ENCODE measurements around the gene NTMT1.

NTMT1 gene

DNA sequence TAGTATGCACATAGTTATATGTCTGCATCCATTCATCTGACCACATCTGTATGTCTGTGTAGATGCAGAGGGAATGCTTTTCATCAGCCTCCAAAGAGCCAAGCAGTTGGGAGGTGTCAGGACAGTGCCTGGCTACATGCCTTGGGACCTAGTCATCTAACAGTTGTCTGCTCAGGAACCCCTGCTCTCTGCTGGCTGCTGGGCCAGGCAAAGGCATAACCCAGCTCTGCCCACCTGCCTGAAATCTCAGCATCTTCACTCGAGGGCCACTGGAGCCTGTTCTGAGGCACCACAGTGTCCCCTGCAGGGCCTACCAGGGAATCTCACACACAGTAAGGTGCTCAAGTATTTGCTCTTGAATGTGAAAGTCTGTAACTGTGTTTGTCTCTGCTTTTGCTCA is 8.8 kb upstream of the NTMT1 start:
- peak; percentile 89 for DNase-seq
- Histone ChIP-seq H3K56ac (ENCODE audit: low read length) (no peak overlapping the region), H3K4me2 (ENCODE audit: low read length) (no peak overlapping the region), H2BK120ac (ENCODE audit: low read depth, low read length) (no peak overlapping the region), H2AK5ac (ENCODE audit: low read length) (no peak overlapping the region), H3K4ac (ENCODE audit: low read depth, low read length) (no peak overlapping the region), H3K4me1 (ENCODE audit: control insufficient read depth, low read depth, low read length) (no peaks in the 10 kb centered on the region), H3K79me2 (ENCODE audit: control insufficient read depth, insufficient read depth, low read length) (no peaks in the 10 kb centered on the region), H2BK15ac (replicated peaks; ENCODE audit: low read depth) (no peak overlapping the region), H3K23ac (ENCODE audit: low read length) (no peak overlapping the region), H3K27me3 (ENCODE audit: insufficient read depth, low read length, poor library complexity) (peaks cover 5% of the 10 kb centered on the region), H4K5ac (ENCODE audit: low read length) (no peak overlapping the region), H3K79me1 (ENCODE audit: low read length) (no peaks in the 10 kb centered on the region), H3K18ac (ENCODE audit: low read length) (no peak overlapping the region), H3K27ac (ENCODE audit: low read depth, low read length) (no peak overlapping the region), H2BK5ac (ENCODE audit: low read length) (no peak overlapping the region), H3K4me3 (ENCODE audit: low read length) (no peak overlapping the region), H3K36me3 (ENCODE audit: control insufficient read depth, insufficient read depth, low read length) (no peaks in the 10 kb centered on the region), H4K8ac (ENCODE audit: low read depth, low read length) (no peak overlapping the region), H3K9ac (ENCODE audit: low read length) (no peak overlapping the region)
- no CpG with 5 or more reads among the region's 1 CpG for WGBS (ENCODE audit: extremely low coverage, insufficient coverage, low lambda C conversion rate)

DNA sequence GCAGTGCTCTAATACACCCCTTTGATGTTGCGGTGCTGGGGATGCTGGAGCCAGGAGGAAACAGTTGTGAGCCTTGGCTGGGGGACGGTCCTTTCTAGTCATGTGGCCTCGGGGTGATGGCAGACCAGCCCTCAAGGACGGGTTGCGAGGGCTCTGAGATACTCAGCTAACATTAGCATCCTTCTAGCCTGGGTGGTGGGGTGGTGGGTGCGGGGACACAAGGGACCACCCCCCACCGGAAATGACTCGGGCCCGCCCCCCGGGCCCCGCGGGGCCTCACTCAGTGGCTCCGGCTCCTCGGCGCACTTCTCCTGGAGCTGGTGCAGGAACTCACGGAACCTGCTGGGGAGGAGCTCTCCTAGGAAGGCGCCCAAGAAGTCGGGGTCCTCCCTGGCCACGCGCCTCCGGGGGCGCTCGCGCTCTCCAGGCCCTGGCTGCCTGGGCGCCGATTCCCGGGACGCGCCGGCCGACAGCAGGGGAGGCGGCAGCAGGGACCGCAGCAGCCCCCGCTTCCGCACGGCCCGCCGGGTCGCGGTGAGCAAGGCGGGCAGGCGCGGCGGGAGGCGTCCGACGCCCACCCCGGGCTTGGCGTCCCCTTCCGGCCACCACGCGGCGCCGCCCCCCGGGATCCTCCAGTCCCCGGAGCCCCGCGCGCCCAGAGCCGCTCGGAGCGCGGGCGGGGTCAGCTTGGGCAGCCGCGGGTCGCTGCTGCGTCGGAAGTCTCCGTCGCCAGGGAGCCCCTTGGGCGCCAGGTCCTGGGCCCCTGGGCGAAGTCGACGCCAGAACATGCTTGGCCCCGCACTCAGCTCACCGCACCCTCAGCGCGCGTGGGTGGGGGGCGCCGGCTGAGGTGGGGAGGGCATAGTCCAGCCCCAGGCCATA is 5.9 kb upstream of the NTMT1 start:
- Histone ChIP-seq H3K9ac (ENCODE audit: low read length) (peak overlapping the region; percentile 73), H3K4me3 (ENCODE audit: low read length) (peak overlapping the region; percentile 33), H3K27ac (ENCODE audit: low read depth, low read length) (no peak overlapping the region), H3K4me2 (ENCODE audit: low read length) (peak overlapping the region; percentile 86), H3K79me2 (ENCODE audit: control insufficient read depth, insufficient read depth, low read length) (no peaks in the 10 kb centered on the region), H3K23ac (ENCODE audit: low read length) (peak overlapping the region; percentile 57), H4K8ac (ENCODE audit: low read depth, low read length) (no peak overlapping the region), H3K36me3 (ENCODE audit: control insufficient read depth, insufficient read depth, low read length) (no peaks in the 10 kb centered on the region), H3K4me1 (ENCODE audit: control insufficient read depth, low read depth, low read length) (no peaks in the 10 kb centered on the region), H2BK15ac (replicated peaks; ENCODE audit: low read depth) (no peak overlapping the region), H3K79me1 (ENCODE audit: low read length) (no peaks in the 10 kb centered on the region), H3K4ac (ENCODE audit: low read depth, low read length) (peak overlapping the region; percentile 59), H4K5ac (ENCODE audit: low read length) (no peak overlapping the region), H2AK5ac (ENCODE audit: low read length) (no peak overlapping the region), H3K56ac (ENCODE audit: low read length) (peak overlapping the region; percentile 92), H3K27me3 (ENCODE audit: insufficient read depth, low read length, poor library complexity) (peaks cover 5% of the 10 kb centered on the region), H2BK120ac (ENCODE audit: low read depth, low read length) (no peak overlapping the region), H2BK5ac (ENCODE audit: low read length) (no peak overlapping the region), H3K18ac (ENCODE audit: low read length) (peak overlapping the region; percentile 69)
- no CpG with 5 or more reads among the region's 82 CpGs for WGBS (ENCODE audit: extremely low coverage, insufficient coverage, low lambda C conversion rate)
- DNase-seq, result peak; percentile 53

- no peak within 1 kb of the TSS for H2AK5ac ChIP-seq (ENCODE audit: low read length)
- no CpG with 5 or more reads among the region's 21 CpGs for WGBS (ENCODE audit: extremely low coverage, insufficient coverage, low lambda C conversion rate)
Observed at GRCh38 chr9:129620669-129621295, 5.2 kb upstream of the NTMT1 start, which contains the start of gene C9orf50. TSS of gene C9orf50 (minus strand) at chr9:129621101. CDS start at chr9:129620574, 527 bp downstream.

DNA sequence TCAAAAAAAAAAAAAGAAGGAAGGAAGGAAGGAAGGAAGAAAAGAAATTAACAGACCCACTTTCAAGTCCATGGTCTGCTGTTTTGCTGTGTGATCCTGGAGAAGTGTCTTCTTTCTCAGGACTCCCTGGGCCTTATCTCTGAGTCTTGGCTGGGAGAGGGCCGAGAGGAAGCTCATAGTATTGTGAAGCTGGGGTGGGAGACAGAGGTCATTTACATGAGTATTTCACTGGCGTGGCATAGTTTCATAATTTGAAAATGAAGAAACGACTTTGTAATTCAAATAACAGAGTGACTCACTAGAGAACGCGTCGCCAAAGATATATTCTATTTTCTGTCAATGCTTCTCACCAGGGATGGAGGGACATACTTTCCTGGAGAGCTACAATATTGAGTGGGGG is 2.6 kb upstream of the NTMT1 start:
- Histone ChIP-seq H3K79me2 (ENCODE audit: control insufficient read depth, insufficient read depth, low read length) (peaks cover 23% of the 10 kb centered on the region), H3K27me3 (ENCODE audit: insufficient read depth, low read length, poor library complexity) (peaks cover 5% of the 10 kb centered on the region), H2AK5ac (ENCODE audit: low read length) (no peak overlapping the region), H3K4me1 (ENCODE audit: control insufficient read depth, low read depth, low read length) (peaks cover 6% of the 10 kb centered on the region), H3K9ac (ENCODE audit: low read length) (no peak overlapping the region), H3K23ac (ENCODE audit: low read length) (no peak overlapping the region), H3K4ac (ENCODE audit: low read depth, low read length) (no peak overlapping the region), H3K56ac (ENCODE audit: low read length) (no peak overlapping the region), H3K36me3 (ENCODE audit: control insufficient read depth, insufficient read depth, low read length) (no peaks in the 10 kb centered on the region), H3K27ac (ENCODE audit: low read depth, low read length) (no peak overlapping the region), H3K4me3 (ENCODE audit: low read length) (no peak overlapping the region), H3K79me1 (ENCODE audit: low read length) (peaks cover 11% of the 10 kb centered on the region), H2BK5ac (ENCODE audit: low read length) (no peak overlapping the region), H3K18ac (ENCODE audit: low read length) (no peak overlapping the region), H4K8ac (ENCODE audit: low read depth, low read length) (no peak overlapping the region), H3K4me2 (ENCODE audit: low read length) (no peak overlapping the region), H2BK15ac (replicated peaks; ENCODE audit: low read depth) (no peak overlapping the region), H4K5ac (ENCODE audit: low read length) (no peak overlapping the region), H2BK120ac (ENCODE audit: low read depth, low read length) (no peak overlapping the region)
- WGBS (ENCODE audit: extremely low coverage, insufficient coverage, low lambda C conversion rate), result no CpG with 5 or more reads among the region's 6 CpGs
- no peak for DNase-seq

More at GRCh38 chr9:129620669-129621295, 5.2 kb upstream of the NTMT1 start, which contains the start of gene C9orf50:
- Histone ChIP-seq H3K4me3 (ENCODE audit: low read length) (peak within 1 kb of the TSS; percentile 33), H3K4ac (ENCODE audit: low read depth, low read length) (peak within 1 kb of the TSS; percentile 59), H3K56ac (ENCODE audit: low read length) (peak within 1 kb of the TSS; percentile 92), H2BK5ac (ENCODE audit: low read length) (no peak within 1 kb of the TSS), H3K4me1 (ENCODE audit: control insufficient read depth, low read depth, low read length) (no peaks in the 10 kb centered on the region), H3K79me1 (ENCODE audit: low read length) (no peaks in the 10 kb centered on the region), H3K27ac (ENCODE audit: low read depth, low read length) (no peak within 1 kb of the TSS), H2BK15ac (replicated peaks; ENCODE audit: low read depth) (no peak within 1 kb of the TSS), H3K4me2 (ENCODE audit: low read length) (peak within 1 kb of the TSS; percentile 86), H3K9ac (ENCODE audit: low read length) (peak within 1 kb of the TSS; percentile 73), H3K27me3 (ENCODE audit: insufficient read depth, low read length, poor library complexity) (peaks cover 5% of the 10 kb centered on the region), H4K8ac (ENCODE audit: low read depth, low read length) (no peak within 1 kb of the TSS), H3K18ac (ENCODE audit: low read length) (peak within 1 kb of the TSS; percentile 69), H2BK120ac (ENCODE audit: low read depth, low read length) (no peak within 1 kb of the TSS), H3K36me3 (ENCODE audit: control insufficient read depth, insufficient read depth, low read length) (no peaks in the 10 kb centered on the region), H3K79me2 (ENCODE audit: control insufficient read depth, insufficient read depth, low read length) (no peaks in the 10 kb centered on the region), H4K5ac (ENCODE audit: low read length) (no peak within 1 kb of the TSS), H3K23ac (ENCODE audit: low read length) (peak within 1 kb of the TSS; percentile 57)
- DNase-seq, result no peak

DNA sequence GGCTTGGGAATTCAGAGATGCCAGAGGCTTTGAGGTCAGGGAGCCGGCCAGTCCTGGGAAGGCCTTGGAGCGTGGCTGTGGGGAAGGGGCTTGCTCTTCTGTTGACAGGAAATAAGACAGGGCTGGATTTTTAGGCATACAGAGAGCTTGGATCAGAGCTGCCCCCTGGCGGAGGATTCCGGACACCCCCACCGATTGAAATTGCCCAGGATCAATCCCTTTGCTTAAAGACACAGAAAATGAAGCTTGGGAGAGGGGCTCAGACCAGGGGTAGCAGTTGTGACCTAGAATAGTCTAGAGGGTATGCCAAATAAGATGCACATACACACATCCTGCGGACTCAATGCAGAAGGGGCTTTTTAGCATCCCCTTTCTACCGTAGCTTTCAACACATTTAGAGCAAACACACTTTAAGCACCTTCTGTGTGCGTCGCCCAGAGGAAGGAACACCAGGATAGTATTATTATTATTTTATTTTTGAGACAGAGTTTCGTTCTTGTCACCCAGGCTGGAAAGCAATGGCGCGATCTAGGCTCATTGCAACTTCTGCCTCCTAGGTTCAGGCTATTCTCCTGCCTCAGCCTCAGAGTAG is 1.7 kb upstream of the NTMT1 start:
- no peak overlapping the region for H3K9ac ChIP-seq (ENCODE audit: low read length)
- H2BK15ac ChIP-seq (replicated peaks; ENCODE audit: low read depth), result no peak overlapping the region
- no peak overlapping the region for H3K4ac ChIP-seq (ENCODE audit: low read depth, low read length)
- H3K27me3 ChIP-seq (ENCODE audit: insufficient read depth, low read length, poor library complexity), result peaks cover 5% of the 10 kb centered on the region
- no peak overlapping the region for H3K27ac ChIP-seq (ENCODE audit: low read depth, low read length)
- H2AK5ac ChIP-seq (ENCODE audit: low read length), result no peak overlapping the region
- H3K4me2 ChIP-seq (ENCODE audit: low read length), result no peak overlapping the region
- no peak overlapping the region for H3K56ac ChIP-seq (ENCODE audit: low read length)
- no peak overlapping the region for H4K5ac ChIP-seq (ENCODE audit: low read length)
- no peak overlapping the region for H3K23ac ChIP-seq (ENCODE audit: low read length)
- H3K4me1 ChIP-seq (ENCODE audit: control insufficient read depth, low read depth, low read length), result peaks cover 6% of the 10 kb centered on the region
- no CpG with 5 or more reads among the region's 12 CpGs for WGBS (ENCODE audit: extremely low coverage, insufficient coverage, low lambda C conversion rate)
- H2BK120ac ChIP-seq (ENCODE audit: low read depth, low read length), result no peak overlapping the region
- H2BK5ac ChIP-seq (ENCODE audit: low read length), result no peak overlapping the region
- no peak overlapping the region for H4K8ac ChIP-seq (ENCODE audit: low read depth, low read length)
- no peak overlapping the region for H3K4me3 ChIP-seq (ENCODE audit: low read length)
- peaks cover 15% of the 10 kb centered on the region for H3K79me1 ChIP-seq (ENCODE audit: low read length)
- no peak overlapping the region for H3K18ac ChIP-seq (ENCODE audit: low read length)
- DNase-seq, result peak; percentile 84
- peaks cover 32% of the 10 kb centered on the region for H3K79me2 ChIP-seq (ENCODE audit: control insufficient read depth, insufficient read depth, low read length)
- no peaks in the 10 kb centered on the region for H3K36me3 ChIP-seq (ENCODE audit: control insufficient read depth, insufficient read depth, low read length)

All from mesendoderm (in vitro differentiated cells).